ENCODE data around the gene APBA1.

APBA1 gene

GRCh38 chr9:69519470-69520240, 152.5 kb downstream of the APBA1 start:
- DNase-seq (ENCODE audit: low read depth) = no peak

GRCh38 chr9:69516353-69517322, 155.5 kb downstream of the APBA1 start:
- DNase-seq (ENCODE audit: low read depth) = no peak

- DNase-seq (ENCODE audit: low read depth) = no peak
Measured at GRCh38 chr9:69515810-69516209, 156.4 kb downstream of the APBA1 start.

- DNase-seq (ENCODE audit: low read depth) = no peak
Measured at GRCh38 chr9:69513141-69513820, 158.9 kb downstream of the APBA1 start.

- DNase-seq (ENCODE audit: low read depth) = no peak
Measured at GRCh38 chr9:69504058-69504457, 168.1 kb downstream of the APBA1 start.

- no peak for DNase-seq (ENCODE audit: low read depth)
Measured at GRCh38 chr9:69502671-69503301, 169.4 kb downstream of the APBA1 start.

GRCh38 chr9:69500896-69501295, 171.3 kb downstream of the APBA1 start:
- DNase-seq (ENCODE audit: low read depth) = no peak

GRCh38 chr9:69499959-69500358, 172.2 kb downstream of the APBA1 start:
- DNase-seq (ENCODE audit: low read depth) = no peak

GRCh38 chr9:69499407-69499806, 172.8 kb downstream of the APBA1 start:
- no peak for DNase-seq (ENCODE audit: low read depth)

- DNase-seq (ENCODE audit: low read depth) = no peak
Measured at GRCh38 chr9:69498470-69498869, 173.7 kb downstream of the APBA1 start.

GRCh38 chr9:69497816-69498215, 174.4 kb downstream of the APBA1 start:
- no peak for DNase-seq (ENCODE audit: low read depth)

GRCh38 chr9:69496846-69497450, 175.2 kb downstream of the APBA1 start:
- DNase-seq (ENCODE audit: low read depth) = no peak

- no peak for DNase-seq (ENCODE audit: low read depth)
Measured at GRCh38 chr9:69495296-69495695, 176.9 kb downstream of the APBA1 start.

- no peak for DNase-seq (ENCODE audit: low read depth)
Measured at GRCh38 chr9:69494763-69495162, 177.4 kb downstream of the APBA1 start.

- DNase-seq (ENCODE audit: low read depth) = no peak
Measured at GRCh38 chr9:69494208-69494607, 178.0 kb downstream of the APBA1 start.

- no peak for DNase-seq (ENCODE audit: low read depth)
Measured at GRCh38 chr9:69486498-69486897, 185.7 kb downstream of the APBA1 start.

- DNase-seq (ENCODE audit: low read depth) = no peak
Measured at GRCh38 chr9:69485466-69485865, 186.7 kb downstream of the APBA1 start.

GRCh38 chr9:69483886-69484422, 188.2 kb downstream of the APBA1 start:
- DNase-seq (ENCODE audit: low read depth) = no peak

- no peak for DNase-seq (ENCODE audit: low read depth)
Measured at GRCh38 chr9:69476797-69477196, 195.4 kb downstream of the APBA1 start.

GRCh38 chr9:69476016-69476415, 196.2 kb downstream of the APBA1 start:
- no peak for DNase-seq (ENCODE audit: low read depth)

GRCh38 chr9:69474821-69475220, 197.3 kb downstream of the APBA1 start:
- DNase-seq (ENCODE audit: low read depth) = no peak

Data from fibroblast of the conjunctiva (primary cell).